CD1c-positive myeloid dendritic cell (primary cell): ENCODE data around the gene RHEB.

Source experiments
- DNase-seq: peaks from one replicate; pipeline ENCODE4 v3.0.0-alpha.2; 2016; ENCODE audit errors: extremely low spot score

RHEB gene

DNA sequence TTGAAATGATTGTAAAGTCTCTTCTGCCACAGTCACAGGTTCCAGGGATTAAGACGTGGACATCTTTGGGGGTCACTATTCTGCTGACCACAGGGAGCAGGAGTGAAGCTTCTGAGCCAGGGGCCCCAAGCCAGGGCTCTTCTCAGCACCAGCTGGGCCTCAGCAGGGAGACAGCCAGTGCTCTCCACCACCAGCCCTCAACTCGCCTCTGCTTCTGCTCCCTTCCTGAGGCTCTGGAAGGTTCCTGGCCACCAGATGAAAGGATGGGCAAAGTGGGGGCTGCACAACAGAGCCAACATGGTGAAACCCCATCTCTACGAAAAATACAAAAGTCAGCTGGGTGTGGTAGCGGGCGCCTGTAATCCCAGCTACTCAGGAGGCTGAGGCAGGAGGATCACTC, 68.5 kb downstream of the RHEB start:
- no peak for DNase-seq

DNA sequence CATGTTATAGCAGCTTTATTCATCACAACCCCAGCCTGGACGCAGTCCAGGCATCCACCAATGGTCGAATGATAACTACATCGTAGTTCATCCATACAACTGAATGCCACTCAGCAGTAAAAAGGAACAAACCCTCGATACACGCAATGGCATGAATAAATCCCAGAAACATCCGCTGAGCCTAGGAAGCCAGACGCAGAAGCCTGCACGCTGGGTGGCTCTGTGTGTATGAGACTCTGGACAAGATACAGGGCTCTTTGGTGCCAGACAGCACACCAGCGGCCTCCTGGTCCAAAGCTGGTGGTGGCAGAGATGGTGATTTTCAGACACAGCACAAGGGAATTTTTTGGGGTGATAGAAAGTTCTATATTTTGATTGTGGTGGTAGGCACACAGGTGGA, 69.7 kb downstream of the RHEB start:
- no peak for DNase-seq

DNA sequence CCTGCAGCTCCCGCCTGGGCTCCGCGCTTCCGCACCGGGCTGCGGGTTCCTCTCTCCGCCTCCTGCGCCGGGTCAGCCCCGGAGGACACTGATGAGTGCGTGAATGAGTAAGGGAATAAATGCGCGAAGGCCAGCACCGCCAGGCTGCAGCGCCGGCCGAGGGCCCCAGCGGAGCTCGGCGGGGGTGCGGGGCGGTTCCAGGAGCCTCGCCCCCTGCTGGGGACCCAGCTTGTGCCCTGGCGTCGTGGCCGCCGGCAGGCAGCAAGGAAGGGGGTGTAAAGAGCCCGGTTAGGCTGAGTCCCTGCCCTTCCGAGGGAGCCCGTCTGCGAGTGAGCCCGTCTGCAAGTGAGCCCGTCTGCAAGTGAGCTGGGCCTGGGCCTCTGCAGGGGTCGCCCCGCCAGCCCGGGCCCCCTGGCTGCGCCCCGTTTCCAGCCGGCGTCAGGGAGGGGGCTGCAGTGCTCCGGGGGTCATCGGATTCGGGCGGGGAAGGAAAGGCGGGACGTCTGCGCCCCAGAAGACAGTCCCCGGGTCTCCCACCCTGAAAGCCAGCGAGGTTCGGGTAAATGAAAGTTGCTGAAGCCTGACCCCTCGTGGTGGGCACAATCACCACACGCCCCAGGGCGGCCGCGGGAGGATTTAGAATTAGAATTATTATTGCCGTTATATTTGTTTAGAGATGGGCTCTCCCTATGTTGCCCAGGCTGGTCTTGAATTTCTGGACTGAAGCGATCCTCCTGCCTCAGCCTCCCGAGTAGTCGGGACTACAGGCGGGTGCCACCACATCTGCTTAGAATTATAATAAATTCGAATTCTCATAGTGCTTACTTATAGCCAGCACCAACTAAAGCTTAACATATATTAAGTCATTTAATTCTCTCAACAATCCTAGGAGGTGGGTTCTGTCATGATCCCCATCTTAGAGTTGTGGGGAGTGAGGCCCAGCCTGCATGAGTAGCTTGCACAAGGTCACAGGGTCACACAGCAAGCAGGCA, 71.1 kb downstream of the RHEB start:
- peak; percentile 78 for DNase-seq

DNA sequence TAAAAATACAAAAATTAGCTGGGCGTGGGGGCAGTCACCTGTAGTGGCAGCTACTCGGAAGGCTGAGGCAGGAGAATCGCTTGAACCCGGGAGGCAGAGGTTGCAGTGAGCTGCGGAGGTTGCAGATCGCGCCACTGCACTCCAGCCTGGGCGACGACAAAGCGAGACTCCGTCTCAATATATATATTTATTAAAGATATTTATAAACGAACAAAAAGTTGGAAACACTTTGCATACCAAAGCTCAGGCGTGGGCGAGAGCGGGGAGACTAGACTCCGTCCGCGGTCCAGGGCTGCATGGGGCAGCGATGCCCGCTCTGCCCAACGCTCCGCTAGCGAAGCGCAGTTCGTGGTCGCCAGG, 71.8 kb downstream of the RHEB start:
- no peak for DNase-seq

DNA sequence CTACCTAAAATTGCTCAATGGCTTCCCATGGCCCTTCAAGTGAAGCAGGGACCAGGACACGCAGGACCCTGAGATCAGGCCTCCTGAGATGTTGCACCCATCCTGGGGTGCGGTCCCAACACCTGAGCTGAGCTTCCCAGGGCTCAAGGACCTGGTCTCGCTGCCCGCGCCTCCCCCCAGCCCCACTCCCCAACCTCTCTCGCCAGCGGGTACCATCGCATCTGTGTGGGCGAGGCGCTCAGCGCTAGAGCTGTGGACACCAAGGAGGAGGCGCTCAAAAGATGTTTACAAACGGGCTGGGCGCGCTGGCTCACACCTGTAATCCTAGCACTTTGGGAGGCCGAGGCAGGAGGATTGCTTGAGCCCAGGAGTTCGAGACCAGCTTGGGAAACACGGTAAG, 72.4 kb downstream of the RHEB start:
- no peak for DNase-seq

DNA sequence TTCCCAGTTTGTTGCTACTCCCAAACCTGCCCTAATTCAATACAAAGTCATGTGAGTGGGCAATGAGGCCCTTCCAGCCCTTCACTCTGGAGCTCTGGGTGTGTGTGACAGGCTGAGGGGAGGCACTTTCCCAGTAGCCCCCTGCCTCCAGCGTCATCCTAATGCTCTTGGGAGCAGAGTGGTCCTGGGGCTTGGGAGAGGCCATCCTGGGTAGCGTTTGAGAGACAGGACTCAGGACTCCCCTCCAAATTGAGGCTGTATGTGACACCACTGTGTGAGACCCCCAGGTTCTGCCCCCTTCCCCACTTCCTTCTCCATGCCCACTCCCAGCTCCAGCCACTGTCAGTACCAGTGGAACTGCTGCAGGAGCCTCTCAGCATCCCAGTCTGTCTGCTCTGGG, 73.3 kb downstream of the RHEB start:
- no peak for DNase-seq

DNA sequence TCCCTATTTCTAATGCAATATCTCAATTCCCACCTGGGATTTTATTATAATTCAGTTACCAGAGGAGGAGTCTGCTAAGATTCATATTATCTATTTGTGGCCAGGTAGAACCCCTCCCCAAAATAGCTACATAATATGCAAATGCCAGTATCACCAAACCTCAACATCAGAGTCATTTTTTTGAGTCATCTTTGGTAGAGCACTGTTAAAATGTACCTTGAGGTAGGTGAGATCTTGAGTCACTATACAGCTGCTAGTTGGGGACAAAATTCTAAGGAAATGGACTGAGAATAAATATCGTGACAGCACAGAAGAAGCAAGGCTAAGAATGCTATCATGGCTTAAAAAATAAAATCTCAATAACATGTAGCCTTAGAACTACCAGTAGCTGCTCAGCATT, 75.1 kb downstream of the RHEB start:
- no peak for DNase-seq

DNA sequence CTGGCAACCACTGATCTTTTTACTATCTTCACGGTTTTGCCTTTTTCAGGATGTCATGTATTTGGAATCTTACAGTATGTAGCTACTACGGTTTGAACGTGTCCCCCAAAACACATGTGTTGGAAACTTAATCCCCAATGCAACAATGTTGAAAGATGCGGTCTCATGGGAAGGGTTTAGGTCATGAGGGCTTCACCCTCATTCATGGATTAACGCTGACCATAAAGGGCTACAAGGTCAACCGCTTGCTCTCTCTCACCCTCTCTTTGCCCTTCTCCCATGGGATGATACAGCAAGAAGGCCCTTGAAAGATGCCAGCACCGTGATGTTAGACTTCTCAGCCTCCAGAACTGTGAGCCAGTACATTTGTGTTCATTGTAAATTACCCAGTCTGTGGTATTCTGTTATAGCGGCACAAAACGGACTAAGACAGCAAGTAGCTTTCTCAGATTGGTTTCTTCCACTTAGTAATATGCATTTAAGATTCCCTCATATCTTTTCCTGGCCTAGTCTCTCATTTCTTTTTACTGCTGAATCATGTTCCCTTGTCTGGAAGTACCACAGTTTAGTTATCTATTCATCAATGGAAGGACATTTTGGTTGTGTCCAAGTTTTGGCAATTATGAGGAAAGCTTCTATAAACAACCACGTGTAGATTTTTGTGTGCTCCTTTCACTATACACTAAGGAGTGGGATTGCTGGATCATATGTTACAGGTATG, 76.8 kb downstream of the RHEB start:
- DNase-seq: no peak

DNA sequence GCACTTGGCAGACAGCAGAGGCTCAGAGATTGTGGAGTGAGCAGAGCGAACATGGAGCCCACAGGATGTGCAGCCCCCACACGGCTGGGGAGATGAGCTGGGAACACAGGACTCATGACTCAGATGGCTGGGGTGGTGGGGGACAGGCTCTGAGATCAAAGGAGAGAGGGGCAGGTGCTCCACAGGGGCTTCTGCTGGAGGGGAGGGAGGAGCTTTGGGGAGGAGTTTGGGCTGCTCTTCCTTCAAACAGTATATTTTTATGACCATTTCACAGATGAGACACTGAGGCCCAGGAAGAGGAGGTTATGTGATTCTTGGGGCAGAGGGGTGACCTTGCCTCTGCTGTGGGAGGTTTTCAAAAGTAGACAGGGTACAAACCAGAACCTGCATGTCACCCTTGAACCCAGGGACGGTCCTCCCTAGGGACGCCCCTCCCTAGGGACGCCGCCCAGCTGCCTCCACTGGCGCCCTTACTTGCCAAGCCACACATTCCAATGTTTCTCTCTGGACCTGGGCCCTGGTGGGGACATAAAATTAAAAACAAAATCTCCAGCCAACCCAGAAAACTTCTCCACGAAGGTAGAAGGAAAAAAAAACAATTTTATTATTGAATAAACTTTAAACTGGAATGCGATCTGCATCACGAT, 78.8 kb downstream of the RHEB start:
- DNase-seq: no peak

DNA sequence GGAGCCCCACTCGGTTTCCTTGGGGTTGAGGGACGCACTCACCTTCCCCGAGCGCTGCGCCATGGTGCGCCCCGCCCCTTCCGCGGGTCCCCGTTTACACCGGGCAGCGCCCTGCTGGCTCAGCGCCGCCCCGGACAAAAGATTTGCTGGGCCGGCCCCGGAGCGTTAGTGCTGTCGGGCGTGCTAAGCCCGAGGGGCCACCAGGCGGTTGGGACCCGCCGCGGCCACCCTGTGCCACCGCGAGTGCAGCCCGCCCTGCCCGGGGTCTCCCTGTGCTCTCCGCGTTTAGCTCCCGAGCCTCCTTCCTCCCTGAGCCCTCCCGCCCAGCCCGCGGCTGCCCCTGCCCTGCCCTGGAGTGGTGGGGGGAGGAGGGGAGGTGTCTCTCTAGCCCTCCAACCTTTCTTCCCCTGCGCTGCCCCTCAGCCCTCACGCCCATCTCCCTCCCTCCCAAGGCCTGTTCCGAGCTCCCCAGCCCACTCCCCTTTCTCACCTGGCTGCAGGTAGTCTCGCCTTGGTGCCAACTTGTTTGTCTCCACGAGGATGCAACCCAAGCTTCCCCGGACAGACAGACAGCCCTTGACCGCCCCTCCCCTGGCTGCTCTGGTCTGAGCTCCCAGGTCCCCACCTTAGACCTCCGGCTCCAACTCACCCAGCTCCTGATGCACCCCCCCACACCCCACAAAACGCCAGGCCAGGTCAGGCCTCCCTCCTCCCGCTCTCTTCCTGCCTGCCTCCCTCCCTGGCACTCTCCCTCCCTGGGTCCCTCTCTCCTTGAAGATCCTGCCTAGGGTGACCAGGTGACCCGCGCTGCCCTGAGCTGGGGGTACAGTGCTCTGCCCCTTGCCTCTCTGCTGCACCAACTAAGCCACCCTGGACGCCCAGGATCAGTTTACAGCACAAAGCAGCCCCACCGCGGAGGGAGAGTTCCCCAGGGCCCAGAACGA, 79.6 kb downstream of the RHEB start, which contains the start of gene CRYGN:
CRYGN (minus strand) TSS at position 287 of the 944 bp plus-strand sequence; CDS start at position 63, 224 bp downstream.
- no peak for DNase-seq

DNA sequence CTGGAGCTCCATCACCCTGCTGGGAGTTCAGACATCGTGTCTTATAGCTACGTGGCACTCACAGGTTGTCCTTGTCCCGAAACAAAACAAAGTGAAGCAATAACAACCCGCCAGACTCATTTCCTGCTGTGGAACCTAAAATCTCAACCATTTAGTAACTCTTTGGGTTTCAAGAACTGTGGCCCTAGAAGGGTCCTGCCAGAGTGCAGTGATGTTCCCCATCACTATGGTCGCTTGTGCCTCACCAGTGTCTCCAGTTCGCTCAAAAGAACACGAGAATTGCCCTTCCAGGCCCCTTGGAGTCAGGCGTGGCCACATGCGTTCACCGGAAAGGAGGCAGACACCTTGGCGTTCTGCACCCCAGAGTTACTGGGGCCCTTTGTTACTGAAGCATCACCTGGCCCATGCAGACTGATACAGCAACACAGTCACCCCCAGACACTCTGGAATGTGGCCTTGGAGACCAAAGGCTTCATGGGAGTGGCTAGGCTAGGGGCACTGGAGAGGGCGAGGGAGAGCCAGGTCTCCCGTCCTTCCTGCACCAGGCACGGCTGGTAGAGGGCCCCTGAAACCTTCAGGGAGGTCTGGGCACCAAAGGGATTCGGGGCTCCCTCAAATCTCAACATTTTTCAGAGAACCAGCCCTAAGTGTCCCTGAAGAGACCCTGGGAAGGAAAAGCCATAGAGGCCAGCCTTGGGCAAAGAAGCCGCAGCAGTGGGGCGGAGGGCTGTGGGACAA, 80.7 kb downstream of the RHEB start:
- DNase-seq: no peak

DNA sequence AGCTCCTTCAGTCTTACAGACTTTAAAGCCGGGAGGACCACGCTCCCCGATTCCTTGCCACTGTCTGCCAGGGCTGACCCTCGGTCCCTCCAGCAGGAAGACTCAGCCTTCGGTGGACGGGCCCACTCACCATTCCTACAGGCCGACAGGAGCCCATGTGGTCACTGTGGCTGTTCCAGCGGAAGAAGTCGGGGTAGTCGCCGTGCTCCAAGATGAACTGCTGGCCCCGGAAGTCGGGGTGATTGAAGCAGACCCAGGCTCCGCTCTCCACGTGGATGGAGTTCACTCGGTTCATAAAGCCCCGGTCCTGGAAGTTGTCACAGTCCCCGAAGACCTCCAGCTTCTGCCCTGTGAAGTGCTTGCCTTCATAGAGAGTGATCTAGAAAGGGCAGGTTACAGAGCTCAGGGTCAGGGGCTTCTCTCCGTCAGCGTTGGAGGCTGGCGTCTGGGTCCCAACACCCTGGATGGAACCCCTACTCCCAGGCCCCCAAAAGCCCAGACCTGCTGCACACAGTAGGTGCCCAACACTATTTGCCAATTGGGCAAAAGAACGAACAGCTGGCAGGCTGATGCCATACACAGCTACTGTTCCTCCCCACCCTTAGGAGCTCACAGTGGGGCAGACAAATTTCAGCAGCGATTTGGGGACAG, 81.7 kb downstream of the RHEB start:
- no peak for DNase-seq

DNA sequence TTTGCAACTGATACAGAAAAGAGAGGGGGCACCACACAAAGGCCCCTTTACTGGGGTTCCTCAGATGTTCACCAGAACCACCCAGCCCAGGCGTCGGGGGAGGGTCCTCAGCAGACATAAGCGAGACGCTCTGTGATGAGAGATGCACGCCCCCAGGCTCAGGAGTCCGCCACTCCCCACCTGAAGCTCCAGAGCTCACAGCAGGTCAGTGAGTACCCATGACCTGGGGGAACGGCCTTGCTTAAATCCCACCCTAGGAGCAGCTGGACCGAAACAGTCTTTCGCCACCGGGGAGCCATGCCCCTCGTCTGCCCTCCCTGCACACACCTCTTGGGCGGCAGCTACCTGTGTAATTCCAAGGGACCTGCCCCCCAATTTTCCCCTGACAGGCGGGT, 82.5 kb downstream of the RHEB start:
- no peak for DNase-seq

DNA sequence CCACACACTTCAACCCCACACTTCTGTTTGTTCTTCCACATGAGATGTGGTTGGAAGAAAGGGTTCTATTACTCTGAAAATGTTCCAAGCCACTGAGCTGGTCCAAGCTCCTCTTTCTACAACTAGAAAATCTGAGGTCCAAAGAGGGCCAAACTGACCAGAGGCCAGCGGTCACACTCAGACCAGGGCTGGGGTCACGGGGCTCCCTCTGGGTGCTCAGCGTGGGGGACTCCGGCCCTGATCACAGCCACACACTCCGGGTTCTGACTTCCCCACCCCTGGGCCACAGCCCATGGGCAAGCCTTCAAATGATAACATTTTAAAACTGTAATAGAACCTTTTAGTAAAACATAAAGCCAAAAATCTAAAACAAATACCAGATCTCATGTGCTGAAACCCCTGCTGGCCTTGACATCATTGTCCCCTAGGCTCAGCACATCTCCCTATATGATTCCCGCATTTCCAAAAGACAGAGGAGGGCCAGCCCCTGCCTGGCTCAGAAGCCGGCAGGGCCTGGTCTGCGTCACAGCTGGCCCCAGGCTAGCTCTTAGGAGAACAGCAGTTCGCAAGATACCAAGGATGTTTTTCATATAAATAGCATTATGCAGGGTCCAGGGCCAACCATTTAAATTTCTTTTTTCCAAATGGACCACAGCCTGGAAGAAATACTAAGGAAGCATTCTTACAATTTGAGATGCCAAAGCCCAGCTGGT, 83.1 kb downstream of the RHEB start:
- DNase-seq: no peak

DNA sequence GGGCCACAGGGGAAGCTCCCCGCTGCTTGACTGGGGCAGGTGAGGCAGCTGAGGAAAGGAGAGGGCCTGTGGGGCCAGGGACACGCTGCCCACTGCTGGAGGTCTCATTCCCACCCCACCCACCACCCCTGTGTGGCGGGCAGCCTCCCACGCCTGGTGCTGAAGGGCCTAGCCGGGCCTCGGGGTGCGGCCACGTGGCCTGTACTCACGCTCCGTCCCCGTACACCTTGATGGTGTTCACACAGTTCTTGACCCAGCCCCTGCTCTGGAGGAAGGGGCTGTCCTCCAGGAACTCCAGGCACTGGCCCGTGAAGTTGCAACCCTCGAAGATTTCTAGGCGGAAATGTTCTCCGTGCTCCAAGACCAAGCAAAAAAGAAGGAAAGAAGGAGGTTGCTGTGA, 83.7 kb downstream of the RHEB start:
- no peak for DNase-seq

DNA sequence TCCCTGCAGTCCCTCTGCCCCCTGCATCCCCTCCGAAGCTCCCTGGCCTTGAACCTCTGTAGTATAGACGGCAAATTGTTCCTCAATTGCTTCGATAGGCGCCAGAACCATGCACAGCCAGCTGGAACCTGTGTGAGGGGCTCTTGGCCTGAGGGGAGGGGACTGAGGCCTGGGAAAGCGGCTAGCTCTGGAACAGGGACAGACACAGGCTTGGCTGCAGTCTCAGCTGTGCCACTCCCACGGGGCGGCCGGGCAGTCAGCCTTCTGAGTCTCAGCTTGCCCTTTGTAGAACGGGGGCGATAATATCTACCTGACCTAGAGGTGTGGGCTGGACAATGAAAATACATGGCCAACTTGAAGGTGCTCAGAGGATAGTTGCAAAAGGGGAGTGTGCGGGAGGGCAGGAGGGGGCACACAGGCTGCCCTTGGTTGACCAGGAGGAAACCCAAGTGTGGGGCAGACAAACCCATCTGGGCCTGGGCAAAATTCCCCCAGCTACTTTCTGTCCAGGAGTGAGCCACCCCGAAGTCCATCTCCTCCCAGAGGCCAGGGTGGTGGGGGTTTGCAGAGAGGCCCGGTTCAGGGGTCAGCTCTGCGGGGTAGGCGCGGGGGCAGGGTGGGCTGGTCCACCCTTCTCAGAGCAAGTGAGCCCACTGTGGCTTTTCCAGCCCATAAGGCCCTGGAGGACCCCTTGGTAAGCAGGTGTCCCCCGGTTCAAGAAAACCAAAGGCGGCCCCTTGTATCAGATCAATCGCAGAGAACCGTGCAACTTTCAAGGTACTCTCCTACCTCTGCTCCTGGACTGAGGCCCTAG, 84.4 kb downstream of the RHEB start:
- no peak for DNase-seq

DNA sequence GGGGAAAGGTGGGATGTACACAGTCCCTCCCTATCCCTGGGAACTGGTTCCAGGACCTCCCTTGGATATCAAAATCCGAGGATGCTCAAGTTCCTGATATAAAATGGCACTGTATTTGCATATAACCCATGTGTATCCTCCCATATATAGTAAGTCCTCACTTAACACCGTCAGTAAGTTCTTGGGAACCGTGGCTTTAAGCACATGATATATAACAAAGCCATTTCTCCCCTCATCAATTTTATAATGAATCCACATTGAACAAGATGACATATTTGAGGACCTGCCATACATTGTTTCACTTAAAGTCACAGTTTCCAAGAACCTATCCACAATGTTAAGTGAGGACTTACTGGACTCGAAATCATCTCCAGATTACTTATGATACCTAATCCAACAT, 85.1 kb downstream of the RHEB start:
- DNase-seq: no peak

DNA sequence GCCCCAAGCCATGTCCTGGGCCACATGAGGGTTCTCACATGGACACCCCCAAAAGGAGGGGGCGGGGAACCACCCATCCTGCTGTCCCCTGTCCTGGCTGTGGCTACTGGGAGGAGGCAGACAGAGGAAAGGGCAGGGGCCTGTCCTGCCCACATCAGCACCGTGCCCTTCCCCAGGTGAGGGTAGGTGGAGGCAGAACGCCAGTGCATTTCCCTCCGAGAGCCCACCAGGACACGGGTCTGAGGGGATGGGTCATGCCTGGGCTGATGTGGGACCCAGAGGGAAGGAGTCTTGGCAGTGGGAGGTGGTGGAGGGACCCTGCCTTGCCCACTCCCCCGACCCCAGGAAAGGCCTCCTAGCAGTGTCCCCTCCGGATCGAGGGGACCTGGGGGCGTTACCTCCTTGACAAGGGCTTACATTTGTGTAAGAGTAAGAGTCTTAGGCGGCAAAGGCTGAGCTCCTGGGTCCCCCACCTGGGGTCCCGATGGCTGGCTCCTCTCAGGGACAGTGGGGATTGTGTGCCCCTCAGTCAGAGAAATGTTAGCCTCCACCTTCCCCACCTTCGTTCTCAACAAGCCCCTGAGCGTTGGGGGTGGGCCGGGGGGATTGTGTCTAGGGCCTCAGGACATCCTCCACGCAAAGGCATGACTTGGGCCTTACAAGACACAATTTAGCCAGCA, 85.8 kb downstream of the RHEB start:
- DNase-seq: no peak
